Activated CD8-positive, alpha-beta T cell treated with anti-CD3 and anti-CD28 coated beads for 36 hours (primary cell): ENCODE data around the gene CEMP1. TPM values are rescaled to one million over a fixed set of nuclear protein-coding genes. Genes with fewer than 3 reads are reported as not detected.

Source experiments
- ATAC-seq: fragments of 200-7000 bp; cut with Tn5 transposase; one replicate; pipeline ENCODE4 v1.10.0; 2021; ENCODE audit warnings: mild to moderate bottlenecking, moderate library complexity
- CTCF ChIA-PET: fragments of 350-600 bp; sonication (Branson Sonifier 250); formaldehyde crosslinking; loops from one replicate; lab custom pipeline; 2021; ENCODE audit warnings: antibody characterized with exemption; lab: Charles Lee
- POLR2A ChIA-PET: fragments of 350-600 bp; sonication (Branson Sonifier 250); formaldehyde crosslinking; loops from one replicate; lab custom pipeline; 2021; ENCODE audit warnings: antibody characterized with exemption; lab: Charles Lee
- DNase-seq: peaks from one replicate; pipeline ENCODE4 v3.0.0-alpha.2; 2020
- H3K27ac Mint-ChIP-seq: one replicate; pipeline ENCODE4 v1.8.0; 2021; ENCODE audit warnings: mild to moderate bottlenecking, mixed read lengths
- H3K27me3 Mint-ChIP-seq: one replicate; pipeline ENCODE4 v1.8.0; 2021; ENCODE audit warnings: mixed read lengths
- H3K36me3 Mint-ChIP-seq: one replicate; pipeline ENCODE4 v1.8.0; 2021; ENCODE audit warnings: low read depth, mixed read lengths
- H3K4me1 Mint-ChIP-seq: one replicate; pipeline ENCODE4 v1.8.0; 2021; ENCODE audit warnings: low read depth, mixed read lengths
- H3K4me3 Mint-ChIP-seq: one replicate; pipeline ENCODE4 v1.8.0; 2021; ENCODE audit warnings: mild to moderate bottlenecking, moderate library complexity, mixed read lengths
- H3K9me3 Mint-ChIP-seq: one replicate; pipeline ENCODE4 v1.8.0; 2021; ENCODE audit warnings: mixed read lengths
- CTCF ChIP-seq: fragments of 200-600 bp; IDR thresholded peaks from one replicate; pipeline ENCODE4 v1.8.0; 2022; ENCODE audit warnings: antibody characterized with exemption, mild to moderate bottlenecking
- intact Hi-C: fragments of 100-400 bp; cut with micrococcal nuclease; formaldehyde crosslinking; loops from one replicate; pipeline ENCODE4 v1.10.0; 2022
- total RNA-seq, 2 experiments: library from RNA; stranded (reverse); gene quantifications; one replicate each; pipeline ENCODE4 v1.2.3, GENCODE V29; 2021

Gene CEMP1
- total RNA-seq, 2 experiments from 2014 or later = not detected

- ATAC-seq (no peak), DNase-seq (no peak)
- TF ChIP-seq CTCF = no peak
- Mint-ChIP-seq H3K36me3 (peaks cover 5% of the 10 kb centered on the region), H3K4me3 (no peak overlapping the region), H3K9me3 (no peaks in the 10 kb centered on the region), H3K27ac (no peak overlapping the region), H3K27me3 (no peaks in the 10 kb centered on the region), H3K4me1 (no peaks in the 10 kb centered on the region)
- intact Hi-C loops = no loop called here
- ChIA-PET POLR2A (interaction anchor here (0.6 kb wide), 1 partner anchor 221 kb away, joined by 3 read pairs; no protein-coding TSS in a partner anchor), CTCF (no interaction called here)
These were observed 34.7 kb downstream of the CEMP1 start for GRCh38 chr16:2496223-2497115.

DNA sequence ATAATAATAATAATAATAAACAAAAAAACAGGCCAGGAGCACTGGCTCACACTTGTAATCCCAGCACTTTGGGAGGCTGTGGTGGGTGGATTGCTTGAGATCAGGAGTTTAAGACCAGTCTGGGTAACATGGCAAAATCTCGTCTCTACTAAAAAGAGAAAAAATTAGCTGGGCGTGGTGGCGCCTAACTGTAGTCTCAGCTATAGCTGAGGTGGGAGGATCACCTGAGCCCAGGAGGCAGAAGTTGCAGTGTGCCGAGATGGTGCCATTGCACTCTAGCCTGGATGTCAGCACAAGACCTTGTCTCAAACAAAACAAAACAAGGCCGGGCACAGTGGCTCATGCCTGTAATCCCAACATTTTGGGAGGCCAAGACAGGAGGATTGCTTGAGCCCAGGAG lies 36.2 kb downstream of the CEMP1 start:
- TF ChIP-seq CTCF = no peak
- intact Hi-C loops = no loop called here
- CTCF ChIA-PET = interaction anchor here (1.2 kb wide), 1 partner anchor 301 kb away, joined by 3 read pairs; no protein-coding TSS in a partner anchor
- no peaks in the 10 kb centered on the region for H3K9me3 Mint-ChIP-seq
- peaks cover 5% of the 10 kb centered on the region for H3K36me3 Mint-ChIP-seq
- H3K4me3 Mint-ChIP-seq = no peak overlapping the region
- no peak overlapping the region for H3K27ac Mint-ChIP-seq
- ATAC-seq = no peak
- no peak for DNase-seq
- H3K27me3 Mint-ChIP-seq = no peaks in the 10 kb centered on the region
- no peaks in the 10 kb centered on the region for H3K4me1 Mint-ChIP-seq
- POLR2A ChIA-PET = no interaction called here

GRCh38 chr16:2494616-2495015 lies 36.6 kb downstream of the CEMP1 start:
- Mint-ChIP-seq H3K36me3 (peaks cover 5% of the 10 kb centered on the region), H3K27me3 (no peaks in the 10 kb centered on the region), H3K9me3 (no peaks in the 10 kb centered on the region), H3K27ac (no peak overlapping the region), H3K4me3 (no peak overlapping the region), H3K4me1 (no peaks in the 10 kb centered on the region)
- DNase-seq (no peak), ATAC-seq (no peak)
- no peak for TF ChIP-seq CTCF
- POLR2A ChIA-PET = no interaction called here
- intact Hi-C loops = no loop called here
- CTCF ChIA-PET = interaction anchor here (1.2 kb wide), 1 partner anchor 300 kb away, joined by 3 read pairs; no protein-coding TSS in a partner anchor

DNA sequence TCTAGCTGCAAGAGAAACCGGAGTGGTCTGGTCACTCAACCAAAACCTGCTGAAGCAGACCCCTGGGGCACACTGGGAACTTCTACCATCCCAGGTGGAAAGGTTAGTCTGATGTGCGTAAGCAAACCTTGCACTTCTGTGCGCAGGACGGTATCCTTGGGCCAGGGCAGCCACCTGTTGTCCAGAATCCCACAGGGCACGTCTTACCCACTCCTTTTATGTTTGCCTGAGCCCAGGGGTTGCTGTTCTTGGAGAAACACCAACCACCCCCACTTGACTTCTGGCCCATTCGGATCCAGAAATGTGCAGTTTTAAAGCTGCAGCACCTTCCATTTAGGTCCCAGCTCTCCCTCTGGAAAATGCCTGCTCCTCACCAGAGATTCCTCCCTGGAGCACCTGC lies 37.6 kb downstream of the CEMP1 start:
- POLR2A ChIA-PET = no interaction called here
- Mint-ChIP-seq H3K36me3 (peaks cover 5% of the 10 kb centered on the region), H3K4me1 (no peaks in the 10 kb centered on the region), H3K4me3 (no peak overlapping the region), H3K9me3 (no peaks in the 10 kb centered on the region), H3K27ac (no peak overlapping the region), H3K27me3 (no peaks in the 10 kb centered on the region)
- ATAC-seq (no peak), DNase-seq (no peak)
- CTCF ChIA-PET = no interaction called here
- intact Hi-C loops = no loop called here
- TF ChIP-seq CTCF = no peak

- TF ChIP-seq CTCF = no peak
- Mint-ChIP-seq H3K36me3 (peaks cover 3% of the 10 kb centered on the region), H3K27ac (no peak overlapping the region), H3K9me3 (no peaks in the 10 kb centered on the region), H3K4me1 (peaks cover 8% of the 10 kb centered on the region), H3K4me3 (no peak overlapping the region), H3K27me3 (no peaks in the 10 kb centered on the region)
- ChIA-PET CTCF (interaction anchor here (2.2 kb wide), 1 partner anchor 9 kb away, joined by 8 read pairs; no protein-coding TSS in a partner anchor), POLR2A (interaction anchor here (1.2 kb wide), 1 partner anchor 23 kb away, joined by 3 read pairs; no protein-coding TSS in a partner anchor)
- intact Hi-C loops = no loop called here
- ATAC-seq (no peak), DNase-seq (no peak)
These were observed 38.9 kb downstream of the CEMP1 start for GRCh38 chr16:2492292-2492691.
